Dendritic cell treated with granulocyte-macrophage colony-stimulating factor and Interleukin-4, amounts not matched to agents 40 ng/mL and 50 ng/mL, for 4 days (primary cell): ENCODE measurements around the gene ZNF814.
A peak's percentile ranks its signal among the peaks of the same experiment; 100 is the strongest.
"Not testable (repeated sequence)": the region's sequence is repeated elsewhere in the genome, so short reads cannot be mapped to it uniquely, and the experiment has no call there.

Source experiments
- H3K27ac Mint-ChIP-seq: one replicate; pipeline ENCODE4 v1.8.0; 2022; ENCODE audit warnings: mild to moderate bottlenecking, mixed read lengths
- H3K27me3 Mint-ChIP-seq: one replicate; pipeline ENCODE4 v1.8.0; 2022; ENCODE audit warnings: mild to moderate bottlenecking, mixed read lengths
- H3K36me3 Mint-ChIP-seq: one replicate; pipeline ENCODE4 v1.8.0; 2022; ENCODE audit warnings: low read depth, mixed read lengths
- H3K4me1 Mint-ChIP-seq: one replicate; pipeline ENCODE4 v1.8.0; 2022; ENCODE audit warnings: low read depth, mixed read lengths
- H3K4me3 Mint-ChIP-seq: one replicate; pipeline ENCODE4 v1.8.0; 2022; ENCODE audit warnings: mild to moderate bottlenecking, moderate library complexity, mixed read lengths
- H3K9me3 Mint-ChIP-seq: one replicate; pipeline ENCODE4 v1.8.0; 2022; ENCODE audit warnings: mixed read lengths
- intact Hi-C: fragments of 100-400 bp; cut with micrococcal nuclease; formaldehyde crosslinking; loops from one replicate; pipeline ENCODE4 v1.15.0; 2022

Gene ZNF814

GRCh38 chr19:57888560-57889231 is at the start of gene ZNF814:
ZNF814 (minus strand) TSS chr19:57889037; CDS start chr19:57888802, 235 bp downstream.
- peaks cover 57% of the 10 kb centered on the region for H3K36me3 Mint-ChIP-seq
- peaks cover 3% of the 10 kb centered on the region for H3K27me3 Mint-ChIP-seq
- intact Hi-C loops, result loop anchor here (5.0 kb wide), 1 partner anchor 36 kb away; no protein-coding TSS in a partner anchor
- peaks cover 16% of the 10 kb centered on the region for H3K4me1 Mint-ChIP-seq
- H3K9me3 Mint-ChIP-seq, result peaks cover 74% of the 10 kb centered on the region
- H3K27ac Mint-ChIP-seq, result peak within 1 kb of the TSS; percentile 86
- peak within 1 kb of the TSS; percentile 85 for H3K4me3 Mint-ChIP-seq

DNA sequence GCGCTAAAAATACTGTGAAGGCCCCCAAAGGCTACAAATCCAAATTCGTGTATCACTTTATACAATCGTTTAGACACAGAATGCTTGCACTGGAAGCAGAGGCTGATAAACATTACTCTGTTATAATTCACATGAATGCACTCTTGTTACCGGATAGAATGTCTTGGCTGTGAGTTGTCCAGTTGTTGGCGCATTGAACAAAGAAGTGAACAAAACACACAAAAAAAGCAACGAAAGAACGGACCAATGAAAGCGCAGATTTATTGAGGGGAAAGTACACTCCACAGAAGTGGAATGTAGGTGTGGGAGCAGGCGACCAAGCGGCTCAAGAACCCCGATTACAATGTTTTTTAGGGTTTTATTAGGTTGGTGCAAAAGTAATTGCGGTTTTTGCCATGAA is 46.9 kb upstream of the ZNF814 start:
- peaks cover 93% of the 10 kb centered on the region for H3K36me3 Mint-ChIP-seq
- H3K9me3 Mint-ChIP-seq, result peaks cover 98% of the 10 kb centered on the region
- H3K27ac Mint-ChIP-seq, result no peak overlapping the region
- no peak overlapping the region for H3K4me3 Mint-ChIP-seq
- peaks cover 11% of the 10 kb centered on the region for H3K27me3 Mint-ChIP-seq
- peaks cover 8% of the 10 kb centered on the region for H3K4me1 Mint-ChIP-seq
- intact Hi-C loops, result no loop called here

- Mint-ChIP-seq H3K4me1 (peaks cover 8% of the 10 kb centered on the region), H3K4me3 (peak within 1 kb of the TSS; percentile 88), H3K27me3 (peaks cover 11% of the 10 kb centered on the region), H3K36me3 (peaks cover 93% of the 10 kb centered on the region), H3K27ac (peak within 1 kb of the TSS; percentile 77), H3K9me3 (peaks cover 100% of the 10 kb centered on the region)
- intact Hi-C loops, result no loop called here
These were observed 46.2 kb upstream of the ZNF814 start, which contains the start of gene ZNF418 for GRCh38 chr19:57934820-57935665. ZNF418 (minus strand) TSS chr19:57935402; CDS start chr19:57933822, 1,580 bp downstream.

GRCh38 chr19:57927587-57927986 is 38.8 kb upstream of the ZNF814 start:
- peaks cover 92% of the 10 kb centered on the region for H3K9me3 Mint-ChIP-seq
- no peaks in the 10 kb centered on the region for H3K27me3 Mint-ChIP-seq
- peaks cover 68% of the 10 kb centered on the region for H3K36me3 Mint-ChIP-seq
- H3K27ac Mint-ChIP-seq, result no peak overlapping the region
- no peak overlapping the region for H3K4me3 Mint-ChIP-seq
- no peaks in the 10 kb centered on the region for H3K4me1 Mint-ChIP-seq
- intact Hi-C loops, result no loop called here

GRCh38 chr19:57916168-57916995 is 27.5 kb upstream of the ZNF814 start, which contains the start of gene ZNF417:
ZNF417 (minus strand) TSS chr19:57916592; CDS start chr19:57916411, 181 bp downstream.
- peaks cover 77% of the 10 kb centered on the region for H3K36me3 Mint-ChIP-seq
- H3K27me3 Mint-ChIP-seq, intact Hi-C loops: not testable (repeated sequence)
- H3K4me1 Mint-ChIP-seq, result peaks cover 32% of the 10 kb centered on the region
- H3K9me3 Mint-ChIP-seq, result peaks cover 31% of the 10 kb centered on the region
- peak within 1 kb of the TSS; percentile 97 for H3K27ac Mint-ChIP-seq
- peak within 1 kb of the TSS; percentile 86 for H3K4me3 Mint-ChIP-seq

DNA sequence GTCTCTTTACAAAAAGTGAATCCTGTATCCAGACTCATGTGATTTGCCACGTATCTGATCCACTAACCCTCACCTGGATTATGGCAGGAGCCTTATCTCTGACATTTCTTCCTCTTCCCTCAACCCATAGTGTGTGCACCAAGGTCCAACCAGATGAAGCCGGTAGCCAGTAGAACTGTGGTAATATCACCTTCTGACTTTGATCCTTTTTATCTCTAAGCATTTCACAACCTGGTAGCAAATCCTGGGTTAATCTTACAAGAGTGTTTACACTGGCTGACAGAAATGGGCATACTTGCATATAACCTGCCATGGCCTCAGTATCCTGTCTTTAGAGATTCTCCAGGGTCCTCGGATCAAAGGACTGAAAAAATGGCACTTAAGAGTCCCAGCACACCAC is 25.7 kb upstream of the ZNF814 start:
- Mint-ChIP-seq H3K9me3 (peaks cover 21% of the 10 kb centered on the region), H3K27ac (no peak overlapping the region), H3K36me3 (peaks cover 79% of the 10 kb centered on the region), H3K27me3 (no peaks in the 10 kb centered on the region), H3K4me1 (peaks cover 32% of the 10 kb centered on the region), H3K4me3 (no peak overlapping the region)
- intact Hi-C loops, result no loop called here

DNA sequence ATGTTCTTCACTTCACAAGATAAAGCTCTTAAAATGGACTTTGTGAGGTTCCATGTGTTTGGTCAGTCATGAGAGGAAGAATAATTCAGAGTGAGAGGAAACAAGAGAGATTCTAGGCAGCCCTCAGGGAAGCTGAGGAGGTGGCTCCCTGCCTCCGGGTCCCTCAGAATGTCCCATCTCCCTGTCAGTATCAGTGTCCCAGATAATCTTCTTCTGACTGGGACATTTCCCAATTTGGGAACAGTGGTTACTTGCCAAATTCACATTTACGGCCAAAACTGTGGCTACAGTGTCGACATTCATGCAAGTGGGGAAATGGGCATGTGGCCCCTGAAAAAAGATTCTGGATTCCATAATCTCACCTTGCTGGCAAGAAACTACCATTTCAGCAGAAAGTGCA is 18.6 kb upstream of the ZNF814 start:
- peaks cover 10% of the 10 kb centered on the region for H3K9me3 Mint-ChIP-seq
- intact Hi-C loops, result no loop called here
- H3K27ac Mint-ChIP-seq, result no peak overlapping the region
- no peaks in the 10 kb centered on the region for H3K27me3 Mint-ChIP-seq
- H3K36me3 Mint-ChIP-seq, result peaks cover 49% of the 10 kb centered on the region
- no peaks in the 10 kb centered on the region for H3K4me1 Mint-ChIP-seq
- no peak overlapping the region for H3K4me3 Mint-ChIP-seq

- intact Hi-C loops, result no loop called here
- Mint-ChIP-seq H3K4me3 (no peak overlapping the region), H3K27me3 (no peaks in the 10 kb centered on the region), H3K9me3 (no peaks in the 10 kb centered on the region), H3K4me1 (no peaks in the 10 kb centered on the region), H3K27ac (no peak overlapping the region), H3K36me3 (peaks cover 36% of the 10 kb centered on the region)
These were observed 16.4 kb upstream of the ZNF814 start for GRCh38 chr19:57905258-57905657.

GRCh38 chr19:57903618-57904184 is 14.9 kb upstream of the ZNF814 start:
- Mint-ChIP-seq H3K4me3 (no peak overlapping the region), H3K27me3 (no peaks in the 10 kb centered on the region), H3K9me3 (no peaks in the 10 kb centered on the region), H3K4me1 (no peaks in the 10 kb centered on the region), H3K36me3 (peaks cover 24% of the 10 kb centered on the region), H3K27ac (no peak overlapping the region)
- intact Hi-C loops, result loop anchor here (1.0 kb wide), 1 partner anchor 165 kb away; no protein-coding TSS in a partner anchor

- Mint-ChIP-seq H3K4me1 (no peaks in the 10 kb centered on the region), H3K4me3 (no peak overlapping the region), H3K27me3 (no peaks in the 10 kb centered on the region), H3K36me3 (peaks cover 19% of the 10 kb centered on the region), H3K27ac (no peak overlapping the region), H3K9me3 (no peaks in the 10 kb centered on the region)
- intact Hi-C loops, result no loop called here
These were observed 11.5 kb upstream of the ZNF814 start for GRCh38 chr19:57900311-57900710.

DNA sequence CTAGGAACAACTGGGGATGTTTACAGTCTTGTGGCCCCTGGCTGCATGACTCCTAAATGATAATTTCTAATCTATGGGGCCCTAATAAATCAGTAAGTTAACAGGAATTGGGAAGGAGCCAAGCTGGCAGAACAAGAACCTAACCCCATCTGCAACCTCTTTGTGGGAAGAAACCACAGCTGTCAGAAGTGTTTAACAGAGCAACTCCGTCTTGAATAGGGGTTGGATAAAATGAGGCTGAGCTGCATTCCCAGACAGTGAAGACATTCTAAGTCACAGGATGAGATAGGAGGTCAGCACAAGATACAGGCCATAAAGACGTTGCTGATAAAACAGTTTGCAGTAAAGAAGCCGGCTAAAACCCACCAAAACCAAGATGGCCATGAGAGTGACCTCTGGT is 1.9 kb upstream of the ZNF814 start:
- H3K27me3 Mint-ChIP-seq, H3K4me3 Mint-ChIP-seq, H3K27ac Mint-ChIP-seq, intact Hi-C loops: not testable (repeated sequence)
- Mint-ChIP-seq H3K9me3 (peaks cover 56% of the 10 kb centered on the region), H3K4me1 (peaks cover 16% of the 10 kb centered on the region), H3K36me3 (peaks cover 42% of the 10 kb centered on the region)

DNA sequence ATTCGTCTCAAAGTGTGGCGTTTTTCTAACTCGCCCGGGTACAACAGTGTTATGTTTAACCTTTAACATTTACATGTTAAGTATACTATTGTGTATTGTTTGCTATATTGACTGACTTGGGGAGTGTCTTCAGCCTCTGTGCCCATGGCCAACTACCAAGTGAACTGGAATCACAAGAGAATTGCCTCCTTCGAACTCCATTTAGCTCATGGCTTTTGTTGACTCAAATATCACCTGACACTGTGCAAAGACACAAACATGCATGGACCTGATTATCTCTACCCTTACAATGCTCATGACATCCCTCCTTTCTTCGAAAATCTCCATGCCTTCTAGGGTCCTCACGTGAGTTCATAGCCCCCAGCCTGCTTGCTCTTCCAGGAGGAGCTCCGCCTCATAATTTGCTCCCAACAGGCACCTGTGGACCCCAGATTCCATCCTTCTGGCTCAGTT is 704 bp downstream of the ZNF814 start:
- H3K27ac Mint-ChIP-seq, result peak overlapping the region; percentile 86
- peaks cover 16% of the 10 kb centered on the region for H3K4me1 Mint-ChIP-seq
- peaks cover 62% of the 10 kb centered on the region for H3K36me3 Mint-ChIP-seq
- intact Hi-C loops, result loop anchor here (5.0 kb wide), 1 partner anchor 36 kb away; no protein-coding TSS in a partner anchor
- peaks cover 80% of the 10 kb centered on the region for H3K9me3 Mint-ChIP-seq
- peak overlapping the region; percentile 85 for H3K4me3 Mint-ChIP-seq
- peaks cover 3% of the 10 kb centered on the region for H3K27me3 Mint-ChIP-seq
